ENCODE data around the gene NAGPA. TPM values are rescaled to one million over a fixed set of nuclear protein-coding genes. Genes with fewer than 3 reads are reported as not detected.
A peak's percentile ranks its signal among the peaks of the same experiment; 100 is the strongest.

Gene NAGPA
- total and polyA plus RNA-seq, 2 of the 13 experiments (the other 11 are each of a cell fraction or from before 2014, with no cell fraction given), result 27.1 to 60.3 TPM

GRCh38 chr16:5041600-5042133 is 7.9 kb upstream of the NAGPA start:
- FAIRE-seq, result no peak
- H3K4me2 ChIP-seq (ENCODE audit: low read depth, low read length), result peak overlapping the region; percentile 65
- peaks cover 66% of the 10 kb centered on the region for H3K4me1 ChIP-seq (ENCODE audit: insufficient read depth, low read length)
- H3K4me3 ChIP-seq (replicated peaks in 1 of 3; ENCODE audit: insufficient read depth in 1 of 3, low read depth in 2 of 3, low read length in 3 of 3), result peak overlapping the region in 1 of 3 experiments; percentile 8; a peak in 1 of 6 replicates
- no peaks in the 10 kb centered on the region for H3K79me2 ChIP-seq (ENCODE audit: insufficient read depth, low read length)
- in situ Hi-C loops (cut with HindIII; ENCODE audit: extremely low pct_ligation_motif_present, low pct_unique_long_range_greater_than_20kb), result no loop called here
- no peaks in the 10 kb centered on the region for H4K20me1 ChIP-seq (ENCODE audit: insufficient read depth, low read length)
- no peak overlapping the region for H3K27ac ChIP-seq (ENCODE audit: extremely low read length, insufficient read depth, low read length)
- no peak overlapping the region for H3K9ac ChIP-seq (ENCODE audit: insufficient read depth, low read depth, low read length)
- H3K9me3 ChIP-seq (ENCODE audit: low read length), result no peaks in the 10 kb centered on the region
- WGBS (ENCODE audit: low lambda C conversion rate), result 36% methylated on average over 12 of the region's 12 CpGs
- intact Hi-C loops (cut with micrococcal nuclease; ENCODE audit: unreplicated experiment), result loop anchor here (1.0 kb wide), 2 partner anchors 30 to 83 kb away; partner anchors contain the start of gene SEC14L5
- no peak; the same call in 2 of the 3 replicates for ATAC-seq
- CTCF ChIA-PET (ENCODE audit: low intra/inter-chr PET ratio, low total read pairs), result interaction anchor here (1.1 to 2.0 kb wide), 2 partner anchors 17 to 85 kb away, joined by 3 to 11 read pairs; no protein-coding TSS in a partner anchor
- POLR2A ChIA-PET, result interaction anchor here (1.7 kb wide), 1 partner anchor 8 kb away, joined by 8 read pairs; the partner anchor contains the start of gene NAGPA
- TF ChIP-seq ZNF235 (CRISPR knock-in tag; IDR thresholded peaks at IDR 0.05; ENCODE audit: borderline replicate concordance) (no peak), ZNF740 (CRISPR knock-in tag; IDR thresholded peaks at IDR 0.05) (no peak), ZFX (CRISPR knock-in tag; IDR thresholded peaks at IDR 0.05; ENCODE audit: low read depth) (peak; percentile 3; the same call in 1 of the 2 replicates), RFX1 (IDR thresholded peaks at IDR 0.05) (no peak), ZSCAN29 (CRISPR knock-in tag; conservative IDR thresholded peaks at IDR 0.05) (no peak), HOXA3 (CRISPR knock-in tag; IDR thresholded peaks at IDR 0.05) (peak; percentile 44; the same call in 1 of the 2 replicates), ETV6 (CRISPR knock-in tag; conservative IDR thresholded peaks at IDR 0.05) (no peak), PHF20 (CRISPR knock-in tag; IDR thresholded peaks at IDR 0.05) (no peak; the same call in 1 of the 2 replicates), ZNF879 (CRISPR knock-in tag; IDR thresholded peaks at IDR 0.05) (0 out of 2 replicates have a peak, but pooled peaks have one; percentile 45), ZNF816 (CRISPR knock-in tag; IDR thresholded peaks at IDR 0.05; ENCODE audit: borderline replicate concordance) (no peak), TBX3 (IDR thresholded peaks at IDR 0.05; ENCODE audit: borderline replicate concordance) (no peak), DR1 (CRISPR knock-in tag; IDR thresholded peaks at IDR 0.05) (no peak), ONECUT2 (CRISPR knock-in tag; IDR thresholded peaks at IDR 0.05) (no peak)
- no peaks in the 10 kb centered on the region for H3K36me3 ChIP-seq (replicated peaks in 1 of 2; ENCODE audit: control insufficient read depth in 1 of 2, insufficient read depth in 2 of 2, low read length in 2 of 2)
- BruUV-seq (replicated peaks), result no TSS peak
- peaks cover 0 to 8% of the 10 kb centered on the region in 2 experiments; a peak in 2 of 5 replicates for H3K27me3 ChIP-seq (ENCODE audit: control insufficient read depth in 1 of 2, insufficient read depth in 2 of 2, low read length in 2 of 2)
- DNase-seq (ENCODE audit: low spot score), result no peak
- H2AFZ ChIP-seq (ENCODE audit: low read length), result no peak overlapping the region

All from HepG2 (cell line).